Liver (tissue), 9 donors: Measurements from ENCODE around the gene ACSL6. TPM values are rescaled to one million over a fixed set of nuclear protein-coding genes. Genes with fewer than 3 reads are reported as not detected.
A peak's percentile ranks its signal among the peaks of the same experiment; 100 is the strongest.

Experiments
- DNase-seq: peaks from one replicate; pipeline ENCODE4 v3.0.0-alpha.2; 2017; ENCODE audit warnings: low spot score
- H3K27ac ChIP-seq, 2 donors: one replicate each; pipeline ENCODE4 v1.7.0; 2013; ENCODE audit warnings: inconsistent platforms in 2 of 2, low read length in 2 of 2, control low read depth in 1 of 2, low read depth in 1 of 2, mild to moderate bottlenecking in 1 of 2
- H3K27me3 ChIP-seq, 4 donors: one replicate each; pipeline versions ENCODE4 v1.6.1 to v1.7.0; 2013; ENCODE audit warnings: low read length in 3 of 4, inconsistent platforms in 1 of 4, mild to moderate bottlenecking in 1 of 4, moderate library complexity in 1 of 4; ENCODE audit not compliant: control insufficient read depth in 4 of 4, insufficient read depth in 4 of 4
- H3K36me3 ChIP-seq, 4 donors: one replicate each; pipeline versions ENCODE4 v1.6.1 to v1.7.0; 2013; ENCODE audit warnings: low read length in 3 of 4, mild to moderate bottlenecking in 3 of 4, low read depth in 1 of 4, moderate library complexity in 1 of 4; ENCODE audit not compliant: control insufficient read depth in 4 of 4, insufficient read depth in 3 of 4
- H3K4me1 ChIP-seq, 4 donors: one replicate each; pipeline versions ENCODE4 v1.6.1 to v1.7.0; 2013; ENCODE audit warnings: low read length in 3 of 4, mild to moderate bottlenecking in 3 of 4, moderate library complexity in 1 of 4; ENCODE audit not compliant: control insufficient read depth in 4 of 4, insufficient read depth in 4 of 4
- H3K4me3 ChIP-seq, 3 donors: one replicate each; pipeline versions ENCODE4 v1.6.1 to v1.7.0; 2013; ENCODE audit warnings: low read length in 3 of 3, control low read depth in 1 of 3, low read depth in 1 of 3, mild to moderate bottlenecking in 1 of 3
- H3K9ac ChIP-seq, 2 donors: one replicate each; pipeline ENCODE4 v1.7.0; 2013; ENCODE audit warnings: low read length in 2 of 2, mild to moderate bottlenecking in 2 of 2, moderate library complexity in 2 of 2, control low read depth in 1 of 2, low read depth in 1 of 2
- H3K9me3 ChIP-seq, 4 donors: one replicate each; pipeline versions ENCODE4 v1.6.1 to v1.7.0; 2013; ENCODE audit warnings: low read length in 3 of 4; ENCODE audit not compliant: control insufficient read depth in 4 of 4
- EGR1 ChIP-seq, 2 donors: IDR thresholded peaks; 2 replicates each; pipeline ENCODE4 v1.6.1; 2016 to 2018; ENCODE audit warnings: antibody characterized with exemption in 2 of 2, low read depth in 2 of 2
- FOXA1 ChIP-seq: IDR thresholded peaks from 2 replicates; pipeline ENCODE4 v1.6.1; 2016; ENCODE audit warnings: antibody characterized with exemption
- FOXA2 ChIP-seq: IDR thresholded peaks from 2 replicates; pipeline ENCODE4 v1.6.1; 2016; ENCODE audit warnings: antibody characterized with exemption
- HNF4A ChIP-seq, 2 donors: conservative IDR thresholded peaks; 2 replicates each; pipeline ENCODE4 v1.6.1; 2016; ENCODE audit warnings: antibody characterized with exemption in 2 of 2, mild to moderate bottlenecking in 2 of 2
- HNF4G ChIP-seq: IDR thresholded peaks from 2 replicates; pipeline ENCODE4 v1.6.1; 2016; ENCODE audit warnings: antibody characterized with exemption
- JUND ChIP-seq, 2 donors: IDR thresholded peaks; 2 replicates each; pipeline ENCODE4 v1.6.1; 2016; ENCODE audit warnings: antibody characterized with exemption in 2 of 2
- NR2F2 ChIP-seq: IDR thresholded peaks from 2 replicates; pipeline ENCODE4 v1.6.1; 2016; ENCODE audit warnings: antibody characterized with exemption
- RAD21 ChIP-seq, 2 donors: IDR thresholded peaks; 2 replicates each; pipeline ENCODE4 v1.6.1; 2016; ENCODE audit warnings: antibody characterized with exemption in 2 of 2, mild to moderate bottlenecking in 2 of 2
- SP1 ChIP-seq: IDR thresholded peaks from 2 replicates; pipeline ENCODE4 v1.6.1; 2018; ENCODE audit warnings: antibody characterized with exemption, mild to moderate bottlenecking
- TAF1 ChIP-seq: conservative IDR thresholded peaks from 2 replicates; pipeline ENCODE4 v1.6.1; 2016; ENCODE audit warnings: antibody characterized with exemption, mild to moderate bottlenecking
- YY1 ChIP-seq: IDR thresholded peaks from 2 replicates; pipeline ENCODE4 v1.6.1; 2016; ENCODE audit warnings: antibody characterized with exemption, mild to moderate bottlenecking
- WGBS: extraction: QIAGEN DNeasy Blood & Tissue Kit; methylation state at CpG from one replicate; pipeline ENCODE4 v1.1.7; 2013; 5-methylcytosine and 5-hydroxymethylcytosine counted together
- polyA plus RNA-seq, 2 donors: library from polyadenylated mRNA; stranded (reverse) in 1 of 2; unstranded in 1 of 2; fragments of 200-250 nt in 1 of 2; fragments of >200 nt in 1 of 2; fragmentation: Nextera tagmentation in 1 of 2; extraction: Ambion mirVana in 1 of 2; gene quantifications; one replicate each; pipeline versions ENCODE4 v1.2.1 to v1.2.3, GENCODE V29; 2013 to 2015
- total RNA-seq, 2 donors: library from RNA; depleted of rRNA; stranded (reverse); fragments of >200 nt; gene quantifications; one replicate each; pipeline ENCODE4 v1.2.3, GENCODE V29; 2014
- TF ChIP-seq, protein P1 (sequence below): IDR thresholded peaks from 2 replicates; pipeline ENCODE4 v1.6.1; 2016; ENCODE audit warnings: antibody characterized with exemption, mild to moderate bottlenecking
- TF ChIP-seq, protein P2 (sequence below): IDR thresholded peaks from 2 replicates; pipeline ENCODE4 v1.6.1; 2016; ENCODE audit warnings: antibody characterized with exemption
- TF ChIP-seq, protein P3 (sequence below): IDR thresholded peaks from 2 replicates; pipeline ENCODE4 v1.6.1; 2016; ENCODE audit warnings: antibody characterized with exemption
- TF ChIP-seq, protein P4 (sequence below): IDR thresholded peaks from 2 replicates; pipeline ENCODE4 v1.6.1; 2016; ENCODE audit warnings: antibody characterized with exemption
- TF ChIP-seq, protein P5 (sequence below): fragments of 150-350 bp; IDR thresholded peaks from 2 replicates; pipeline ENCODE4 v1.5.1; 2017; ENCODE audit warnings: improper control_type of control experiment, low read depth, low read length; ENCODE audit not compliant: missing input control
- donor health status: healthy.
- donor health status: healthy.
- donor health status: healthy.
- donor health status: healthy.
- donor health status: healthy.

Gene ACSL6
- total and polyA plus RNA-seq, 4 donors, result 0.89 to 129 (median 4.6) TPM

DNA sequence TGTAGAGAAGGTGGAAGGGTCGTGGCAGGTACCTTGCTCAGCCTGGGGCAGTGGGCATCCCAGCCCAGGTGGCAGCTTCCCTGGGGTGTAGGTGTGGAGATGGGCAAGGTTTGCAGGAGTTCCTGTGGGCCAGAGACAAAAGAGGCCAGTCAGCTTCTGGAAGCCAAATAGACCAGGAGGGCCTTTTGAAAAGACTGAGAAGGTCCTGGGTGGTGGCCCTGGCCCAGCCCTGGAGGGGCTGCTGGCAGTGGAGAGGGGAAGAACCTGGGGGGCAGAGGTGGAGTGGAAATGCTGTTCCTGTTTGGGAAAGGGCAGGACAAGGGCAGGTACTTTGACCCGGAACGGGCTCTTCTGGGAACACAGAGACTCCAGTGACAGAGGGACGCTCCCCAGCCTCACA is 42.0 kb upstream of the ACSL6 start:
- no peaks in the 10 kb centered on the region for H3K9me3 ChIP-seq
- H3K27ac ChIP-seq, result no peak overlapping the region
- no peaks in the 10 kb centered on the region for H3K4me1 ChIP-seq
- peak; percentile 22 for DNase-seq
- TF ChIP-seq, protein P1, sequence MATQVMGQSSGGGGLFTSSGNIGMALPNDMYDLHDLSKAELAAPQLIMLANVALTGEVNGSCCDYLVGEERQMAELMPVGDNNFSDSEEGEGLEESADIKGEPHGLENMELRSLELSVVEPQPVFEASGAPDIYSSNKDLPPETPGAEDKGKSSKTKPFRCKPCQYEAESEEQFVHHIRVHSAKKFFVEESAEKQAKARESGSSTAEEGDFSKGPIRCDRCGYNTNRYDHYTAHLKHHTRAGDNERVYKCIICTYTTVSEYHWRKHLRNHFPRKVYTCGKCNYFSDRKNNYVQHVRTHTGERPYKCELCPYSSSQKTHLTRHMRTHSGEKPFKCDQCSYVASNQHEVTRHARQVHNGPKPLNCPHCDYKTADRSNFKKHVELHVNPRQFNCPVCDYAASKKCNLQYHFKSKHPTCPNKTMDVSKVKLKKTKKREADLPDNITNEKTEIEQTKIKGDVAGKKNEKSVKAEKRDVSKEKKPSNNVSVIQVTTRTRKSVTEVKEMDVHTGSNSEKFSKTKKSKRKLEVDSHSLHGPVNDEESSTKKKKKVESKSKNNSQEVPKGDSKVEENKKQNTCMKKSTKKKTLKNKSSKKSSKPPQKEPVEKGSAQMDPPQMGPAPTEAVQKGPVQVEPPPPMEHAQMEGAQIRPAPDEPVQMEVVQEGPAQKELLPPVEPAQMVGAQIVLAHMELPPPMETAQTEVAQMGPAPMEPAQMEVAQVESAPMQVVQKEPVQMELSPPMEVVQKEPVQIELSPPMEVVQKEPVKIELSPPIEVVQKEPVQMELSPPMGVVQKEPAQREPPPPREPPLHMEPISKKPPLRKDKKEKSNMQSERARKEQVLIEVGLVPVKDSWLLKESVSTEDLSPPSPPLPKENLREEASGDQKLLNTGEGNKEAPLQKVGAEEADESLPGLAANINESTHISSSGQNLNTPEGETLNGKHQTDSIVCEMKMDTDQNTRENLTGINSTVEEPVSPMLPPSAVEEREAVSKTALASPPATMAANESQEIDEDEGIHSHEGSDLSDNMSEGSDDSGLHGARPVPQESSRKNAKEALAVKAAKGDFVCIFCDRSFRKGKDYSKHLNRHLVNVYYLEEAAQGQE, result no peak
- no peaks in the 10 kb centered on the region for H3K27me3 ChIP-seq
- no peak overlapping the region for H3K9ac ChIP-seq
- WGBS, result 83% methylated on average over 4 of the region's 4 CpGs
- H3K4me3 ChIP-seq, result no peak overlapping the region
- no peaks in the 10 kb centered on the region for H3K36me3 ChIP-seq

DNA sequence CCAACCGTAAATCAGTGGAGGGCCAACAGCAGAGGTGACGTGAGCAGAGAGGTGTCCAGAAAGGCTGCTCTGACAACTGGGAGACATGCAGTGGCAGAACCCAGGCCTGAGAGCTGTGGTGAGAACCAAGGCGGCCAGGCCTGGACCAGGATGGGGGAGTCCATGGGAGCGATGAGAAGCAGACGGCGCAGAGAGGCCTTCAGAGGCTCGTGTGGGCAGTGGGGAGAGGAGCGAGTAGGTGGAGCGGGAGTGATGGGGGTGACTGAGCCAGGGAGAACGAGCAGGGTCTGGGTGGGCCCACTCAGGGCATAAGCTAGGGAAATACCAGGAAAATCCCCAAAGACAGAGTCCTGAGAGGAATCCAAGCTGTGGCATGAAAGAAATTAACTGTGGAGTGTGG is 41.1 kb upstream of the ACSL6 start:
- DNase-seq, result peak; percentile 10
- H3K9ac ChIP-seq, result no peak overlapping the region
- H3K4me1 ChIP-seq, result no peaks in the 10 kb centered on the region
- no peak for TF ChIP-seq TAF1
- no peak for TF ChIP-seq RAD21 (IDR thresholded peaks at IDR 0.05)
- TF ChIP-seq, protein P2, sequence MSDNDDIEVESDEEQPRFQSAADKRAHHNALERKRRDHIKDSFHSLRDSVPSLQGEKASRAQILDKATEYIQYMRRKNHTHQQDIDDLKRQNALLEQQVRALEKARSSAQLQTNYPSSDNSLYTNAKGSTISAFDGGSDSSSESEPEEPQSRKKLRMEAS, result no peak
- TF ChIP-seq, protein P3, sequence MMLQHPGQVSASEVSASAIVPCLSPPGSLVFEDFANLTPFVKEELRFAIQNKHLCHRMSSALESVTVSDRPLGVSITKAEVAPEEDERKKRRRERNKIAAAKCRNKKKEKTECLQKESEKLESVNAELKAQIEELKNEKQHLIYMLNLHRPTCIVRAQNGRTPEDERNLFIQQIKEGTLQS, result no peak
- TF ChIP-seq NR2F2, result no peak
- no peak for TF ChIP-seq FOXA2
- TF ChIP-seq YY1, result no peak
- TF ChIP-seq HNF4A (conservative IDR thresholded peaks at IDR 0.05), result no peak
- TF ChIP-seq SP1, result no peak
- TF ChIP-seq EGR1 (IDR thresholded peaks at IDR 0.05; ENCODE audit: low read depth in 2 of 2), result no peak
- TF ChIP-seq, protein P1, result no peak
- no peak for TF ChIP-seq HNF4G
- TF ChIP-seq FOXA1, result no peak
- TF ChIP-seq, protein P4, sequence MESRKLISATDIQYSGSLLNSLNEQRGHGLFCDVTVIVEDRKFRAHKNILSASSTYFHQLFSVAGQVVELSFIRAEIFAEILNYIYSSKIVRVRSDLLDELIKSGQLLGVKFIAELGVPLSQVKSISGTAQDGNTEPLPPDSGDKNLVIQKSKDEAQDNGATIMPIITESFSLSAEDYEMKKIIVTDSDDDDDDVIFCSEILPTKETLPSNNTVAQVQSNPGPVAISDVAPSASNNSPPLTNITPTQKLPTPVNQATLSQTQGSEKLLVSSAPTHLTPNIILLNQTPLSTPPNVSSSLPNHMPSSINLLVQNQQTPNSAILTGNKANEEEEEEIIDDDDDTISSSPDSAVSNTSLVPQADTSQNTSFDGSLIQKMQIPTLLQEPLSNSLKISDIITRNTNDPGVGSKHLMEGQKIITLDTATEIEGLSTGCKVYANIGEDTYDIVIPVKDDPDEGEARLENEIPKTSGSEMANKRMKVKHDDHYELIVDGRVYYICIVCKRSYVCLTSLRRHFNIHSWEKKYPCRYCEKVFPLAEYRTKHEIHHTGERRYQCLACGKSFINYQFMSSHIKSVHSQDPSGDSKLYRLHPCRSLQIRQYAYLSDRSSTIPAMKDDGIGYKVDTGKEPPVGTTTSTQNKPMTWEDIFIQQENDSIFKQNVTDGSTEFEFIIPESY, result no peak
- TF ChIP-seq JUND (IDR thresholded peaks at IDR 0.05), result no peak
- TF ChIP-seq, protein P5, sequence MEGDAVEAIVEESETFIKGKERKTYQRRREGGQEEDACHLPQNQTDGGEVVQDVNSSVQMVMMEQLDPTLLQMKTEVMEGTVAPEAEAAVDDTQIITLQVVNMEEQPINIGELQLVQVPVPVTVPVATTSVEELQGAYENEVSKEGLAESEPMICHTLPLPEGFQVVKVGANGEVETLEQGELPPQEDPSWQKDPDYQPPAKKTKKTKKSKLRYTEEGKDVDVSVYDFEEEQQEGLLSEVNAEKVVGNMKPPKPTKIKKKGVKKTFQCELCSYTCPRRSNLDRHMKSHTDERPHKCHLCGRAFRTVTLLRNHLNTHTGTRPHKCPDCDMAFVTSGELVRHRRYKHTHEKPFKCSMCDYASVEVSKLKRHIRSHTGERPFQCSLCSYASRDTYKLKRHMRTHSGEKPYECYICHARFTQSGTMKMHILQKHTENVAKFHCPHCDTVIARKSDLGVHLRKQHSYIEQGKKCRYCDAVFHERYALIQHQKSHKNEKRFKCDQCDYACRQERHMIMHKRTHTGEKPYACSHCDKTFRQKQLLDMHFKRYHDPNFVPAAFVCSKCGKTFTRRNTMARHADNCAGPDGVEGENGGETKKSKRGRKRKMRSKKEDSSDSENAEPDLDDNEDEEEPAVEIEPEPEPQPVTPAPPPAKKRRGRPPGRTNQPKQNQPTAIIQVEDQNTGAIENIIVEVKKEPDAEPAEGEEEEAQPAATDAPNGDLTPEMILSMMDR, result no peak
- H3K4me3 ChIP-seq, result no peak overlapping the region
- no peaks in the 10 kb centered on the region for H3K36me3 ChIP-seq
- no peaks in the 10 kb centered on the region for H3K9me3 ChIP-seq
- H3K27ac ChIP-seq, result no peak overlapping the region
- 85% methylated on average over 10 of the region's 10 CpGs for WGBS
- H3K27me3 ChIP-seq, result no peaks in the 10 kb centered on the region
